GM19468 (cell line): Measurements from ENCODE around the gene DUSP11.
A peak's percentile ranks its signal among the peaks of the same experiment; 100 is the strongest.
"Not testable (repeated sequence)": the region's sequence is repeated elsewhere in the genome, so short reads cannot be mapped to it uniquely, and the experiment has no call there.

ENCODE experiments used
- ATAC-seq: cut with Tn5 transposase; IDR thresholded peaks from one replicate; pipeline ENCODE4 v1.9.1; 2021; ENCODE audit warnings: mild to moderate bottlenecking, moderate library complexity, moderate number of reproducible peaks; ENCODE audit not compliant: unreplicated experiment; ENCODE audit errors: extremely low read depth

The DUSP11 gene

GRCh38 chr2:73776869-73777519 is 2.9 kb downstream of the DUSP11 start:
- no peak for ATAC-seq

DNA sequence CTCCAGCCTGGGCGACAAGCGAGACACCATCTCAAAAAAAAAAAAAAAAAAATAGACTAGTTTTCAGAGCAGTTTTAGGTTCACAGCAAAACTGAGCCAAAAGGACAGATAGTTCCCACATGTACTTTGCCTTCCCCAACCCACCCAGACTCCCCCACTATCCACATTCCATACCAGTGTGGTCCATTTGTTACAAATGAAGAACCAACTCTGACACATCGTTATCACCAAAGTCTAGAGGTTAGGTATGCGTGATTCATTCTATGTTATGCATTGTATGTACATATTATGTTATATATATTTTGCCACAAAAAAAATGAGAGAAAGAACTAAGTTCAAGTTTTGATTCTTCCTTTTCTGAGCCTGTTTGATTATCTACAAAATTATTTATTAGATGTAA is 3.5 kb downstream of the DUSP11 start:
- no peak for ATAC-seq

DNA sequence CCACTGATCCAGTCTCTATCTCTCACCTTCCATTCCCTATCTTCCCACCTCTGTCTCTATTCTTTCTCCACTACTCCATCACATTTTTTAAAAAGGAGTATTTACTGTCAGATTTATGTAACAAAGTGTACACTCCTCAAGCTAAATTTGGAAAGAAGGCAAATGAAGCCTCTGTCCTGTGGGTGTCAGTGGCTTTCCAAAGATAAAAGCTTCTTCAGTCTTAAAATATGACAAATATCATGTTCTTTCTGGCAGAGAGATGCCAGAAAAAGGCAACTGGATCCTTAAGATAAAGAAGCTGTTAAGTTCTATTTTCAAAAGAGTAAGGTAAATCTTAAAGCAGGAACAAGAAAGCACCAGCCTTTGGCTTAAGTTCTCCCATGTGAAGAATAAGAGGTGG is 7.1 kb downstream of the DUSP11 start:
- ATAC-seq, result no peak

GRCh38 chr2:73770725-73771124 is 9.2 kb downstream of the DUSP11 start:
- ATAC-seq, result no peak

DNA sequence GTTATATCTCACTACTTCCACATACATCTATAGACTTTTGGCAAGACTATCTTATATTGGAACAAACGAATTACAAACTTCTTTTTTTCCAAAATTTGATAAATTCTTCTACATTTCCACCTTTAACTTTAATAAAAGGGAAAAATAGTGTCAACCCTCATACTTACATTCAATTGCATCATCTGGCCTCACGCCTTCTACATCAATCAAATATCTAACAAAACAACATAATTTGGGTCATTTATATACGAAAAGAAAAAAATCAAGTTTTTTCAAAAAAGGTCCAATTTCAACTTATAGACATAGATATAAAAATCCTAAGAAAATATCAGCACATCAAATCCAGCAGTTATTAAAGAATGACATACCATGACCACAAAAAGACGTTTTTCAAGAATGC is 12.9 kb downstream of the DUSP11 start:
- ATAC-seq, result no peak

DNA sequence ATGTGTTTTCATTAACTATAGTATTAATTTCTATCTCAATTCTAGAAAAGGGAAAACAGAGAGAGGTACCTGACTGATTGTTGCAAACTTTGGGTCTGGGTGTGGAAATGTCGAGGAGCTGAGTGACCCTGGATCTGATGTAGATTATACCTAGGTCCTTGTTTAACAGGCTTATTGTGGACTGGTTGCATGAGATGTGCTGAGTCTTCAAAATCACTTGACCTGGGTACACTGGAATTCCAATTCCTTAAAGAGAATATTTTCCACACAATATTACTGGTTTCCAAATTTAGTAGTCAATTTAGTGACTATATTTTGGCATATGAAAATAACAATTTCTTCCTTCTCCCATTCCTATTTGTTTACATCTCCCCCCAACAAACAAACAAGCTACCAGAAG is 13.6 kb downstream of the DUSP11 start:
- ATAC-seq, result no peak

DNA sequence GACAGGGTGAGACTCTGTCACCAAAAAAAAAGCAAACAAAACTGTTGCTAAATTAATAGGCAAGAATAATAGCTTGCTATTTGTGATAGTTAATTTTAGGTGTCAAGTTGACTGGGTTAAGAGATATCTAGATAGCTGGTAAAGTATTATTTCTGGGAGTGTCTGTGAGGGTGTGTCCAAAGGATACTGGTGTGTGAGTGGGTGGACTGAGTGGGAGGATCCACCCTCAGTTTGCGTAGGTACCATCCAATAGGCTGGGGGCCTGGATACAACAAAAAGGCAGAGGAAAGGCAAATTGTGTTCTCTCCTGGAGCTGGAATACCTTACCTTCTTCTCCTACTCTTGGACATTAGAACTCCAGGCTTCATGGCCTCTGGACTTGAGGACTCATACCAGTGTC is 15.0 kb downstream of the DUSP11 start:
- no peak for ATAC-seq

DNA sequence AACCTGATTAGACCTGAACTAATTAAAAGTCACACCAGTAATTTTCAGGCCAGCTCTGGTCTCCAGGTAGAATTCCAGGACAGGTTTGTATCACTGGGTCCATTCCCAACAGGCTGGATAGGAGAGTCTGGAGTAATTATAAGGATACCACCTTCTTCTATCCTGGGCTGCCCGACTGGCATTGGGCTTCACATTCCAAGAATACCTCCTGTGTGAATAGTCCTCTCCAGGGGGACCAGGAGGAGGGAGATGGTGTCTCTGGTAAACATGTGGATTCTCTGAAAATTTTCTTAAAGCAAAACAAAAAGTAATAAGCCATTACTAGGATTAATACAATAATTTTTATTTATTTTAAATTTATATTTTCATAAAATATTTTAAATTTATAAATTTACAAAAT is 17.3 kb downstream of the DUSP11 start:
- no peak for ATAC-seq

DNA sequence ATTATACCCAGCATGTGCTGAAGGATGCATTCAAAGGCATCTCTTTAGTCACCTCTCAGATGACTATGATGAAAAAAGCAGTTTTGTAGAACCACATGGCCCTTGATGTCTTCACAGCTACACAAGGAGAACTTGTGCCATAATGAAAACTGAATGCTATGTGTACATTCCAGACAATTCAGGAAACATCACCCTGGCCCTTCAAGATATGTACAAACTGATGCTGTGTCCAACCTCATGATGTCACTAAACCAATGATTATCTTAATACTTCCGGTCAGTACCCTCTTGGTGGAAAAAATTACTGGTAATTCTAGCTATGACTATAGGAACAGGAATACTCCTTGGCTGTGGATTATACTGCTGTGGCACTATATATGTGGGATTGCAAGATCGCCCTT is 20.0 kb downstream of the DUSP11 start:
- ATAC-seq, result no peak

DNA sequence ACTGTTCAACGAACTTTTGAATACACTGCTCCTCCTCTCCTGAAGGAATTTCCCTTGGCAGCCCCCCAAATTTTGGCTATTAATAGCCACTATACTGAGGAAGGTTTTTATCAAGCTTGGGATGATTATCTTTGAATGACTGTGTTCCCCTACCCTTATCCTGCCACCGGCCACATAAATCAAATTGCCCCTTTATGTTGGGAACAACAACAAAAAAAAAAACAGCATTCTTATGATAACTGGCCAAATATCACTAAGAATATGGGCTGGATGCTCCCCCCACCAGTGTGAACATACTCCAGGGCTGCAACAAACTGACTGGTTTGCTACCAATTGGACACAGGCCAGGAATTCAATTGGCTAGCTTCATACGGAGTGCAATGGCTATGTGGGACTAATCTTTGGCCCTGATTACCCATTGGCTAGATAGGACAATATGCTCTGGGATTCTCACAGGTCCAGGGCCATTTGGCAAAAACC is 20.6 kb downstream of the DUSP11 start:
- no peak for ATAC-seq

GRCh38 chr2:73754332-73754731 is 25.6 kb downstream of the DUSP11 start:
- not testable (repeated sequence) for ATAC-seq

DNA sequence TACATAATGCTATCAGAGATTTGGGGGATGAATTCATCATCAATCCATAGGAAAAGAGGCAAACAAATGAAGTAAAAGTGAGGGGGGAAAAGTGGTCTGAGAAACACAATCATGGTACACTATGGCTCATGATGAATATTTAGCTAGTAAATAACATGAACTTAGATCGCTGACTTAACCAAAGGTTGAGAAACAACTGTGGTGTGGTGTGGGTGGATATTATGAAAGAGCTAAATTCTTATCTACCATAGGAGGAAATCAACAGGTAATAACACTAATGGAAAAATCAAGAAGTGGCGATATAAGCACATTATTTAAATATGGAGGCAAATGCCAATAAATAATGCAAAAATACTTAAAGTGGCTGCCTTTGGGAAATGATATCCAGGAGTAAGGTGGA is 30.6 kb downstream of the DUSP11 start:
- ATAC-seq, result no peak

- ATAC-seq, result no peak
These were observed 33.1 kb downstream of the DUSP11 start for GRCh38 chr2:73746877-73747208.

DNA sequence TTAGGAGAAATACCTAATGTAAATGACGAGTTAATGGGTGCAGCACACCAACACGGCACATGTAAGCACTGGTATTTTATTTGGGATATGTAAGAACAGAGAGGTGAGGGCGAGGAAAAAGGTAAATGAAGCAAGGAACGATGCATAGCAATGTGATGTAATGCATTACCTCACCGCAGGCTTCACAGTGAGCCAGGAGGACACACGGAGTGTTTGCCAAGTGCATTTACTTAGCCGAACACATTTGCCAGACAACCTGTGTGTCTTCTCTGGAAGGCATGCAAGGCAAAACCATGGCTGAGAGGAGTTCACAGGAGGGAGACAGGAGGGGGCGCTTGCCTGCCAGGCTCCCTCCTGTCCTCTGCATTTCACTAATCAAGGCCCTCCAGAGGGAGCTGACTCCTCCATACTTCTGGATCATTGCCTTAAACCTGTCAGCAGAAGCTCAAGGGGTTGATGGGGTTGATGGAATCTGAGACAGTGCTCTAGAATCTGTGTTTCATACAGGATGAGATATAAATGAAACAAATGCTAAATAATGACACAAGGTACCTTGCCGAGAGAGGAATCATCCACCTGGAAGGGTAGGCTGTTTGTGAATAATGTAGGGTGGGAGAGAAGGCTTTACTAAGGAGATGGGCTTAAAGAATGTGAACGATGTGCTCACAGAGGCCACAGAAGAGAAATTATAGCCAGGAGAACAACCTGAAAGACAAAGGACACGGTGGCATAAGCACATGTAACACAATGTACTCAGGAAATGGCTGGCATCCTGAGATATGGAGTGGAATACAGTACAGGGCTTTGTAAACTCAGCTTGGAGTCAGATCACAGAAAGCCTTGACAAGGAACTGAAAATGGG is 33.7 kb downstream of the DUSP11 start:
- ATAC-seq, result no peak

- no peak for ATAC-seq
These were observed 39.1 kb downstream of the DUSP11 start for GRCh38 chr2:73740767-73741166.

- ATAC-seq, result no peak
These were observed 40.8 kb downstream of the DUSP11 start for GRCh38 chr2:73739101-73739500.

- peak; percentile 88 for ATAC-seq
These were observed 42.8 kb downstream of the DUSP11 start, which contains the start of gene TPRKB for GRCh38 chr2:73736855-73737779. Gene TPRKB, minus strand, starts transcription at chr2:73737345. Its CDS starts 2,776 bp downstream, at chr2:73734569.

- ATAC-seq, result no peak
These were observed 43.5 kb downstream of the DUSP11 start for GRCh38 chr2:73736378-73736777.

GRCh38 chr2:73730810-73731209 is 49.1 kb downstream of the DUSP11 start:
- ATAC-seq, result no peak

- no peak for ATAC-seq
These were observed 51.2 kb downstream of the DUSP11 start for GRCh38 chr2:73728711-73729110.

GRCh38 chr2:73728043-73728442 is 51.9 kb downstream of the DUSP11 start:
- ATAC-seq, result no peak
